Right lobe of liver (tissue), 4 donors: ENCODE measurements around the gene ABLIM2.
"Not testable (repeated sequence)": the region's sequence is repeated elsewhere in the genome, so short reads cannot be mapped to it uniquely, and the experiment has no call there.

Experiments used
- POLR2A ChIP-seq: fragments of 450-650 bp; IDR thresholded peaks from one replicate; pipeline ENCODE4 v1.6.1; 2017; ENCODE audit warnings: antibody characterized with exemption, mild to moderate bottlenecking
- TF ChIP-seq, protein P1 (sequence below), 4 donors: fragments of 200-600 bp in 3 of 4; fragments of 450-650 bp in 1 of 4; IDR thresholded peaks; one replicate each; pipeline versions ENCODE4 v1.5.1 to v1.8.0; 2016 to 2022; ENCODE audit warnings: antibody characterized with exemption in 4 of 4, mild to moderate bottlenecking in 2 of 4
- donor health status: DM: no; HTN: no; CAD: no.
- donor health status: DM: no; HTN: no; CAD: no.
- donor health status: DM: no; HTN: yes; CAD: no.

DNA sequence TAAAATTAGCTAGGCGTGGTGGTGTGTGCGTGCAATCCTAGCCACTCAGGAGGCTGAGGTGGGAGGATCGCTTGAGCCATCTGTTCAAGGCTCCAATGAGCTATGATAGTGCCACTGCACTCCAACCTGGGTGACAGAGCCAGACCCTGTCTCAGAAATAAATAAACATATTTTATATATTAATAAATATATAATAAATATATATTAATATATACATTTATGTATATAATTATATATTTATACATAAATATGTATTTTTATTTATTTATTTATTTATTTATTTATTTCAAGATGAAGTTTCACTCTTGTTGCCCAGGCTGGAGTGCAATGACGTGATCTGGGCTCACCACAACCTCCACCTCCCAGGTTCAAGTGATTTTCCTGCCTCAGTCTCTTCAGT lies 214.9 kb downstream of the ABLIM2 start:
- TF ChIP-seq, protein P1, sequence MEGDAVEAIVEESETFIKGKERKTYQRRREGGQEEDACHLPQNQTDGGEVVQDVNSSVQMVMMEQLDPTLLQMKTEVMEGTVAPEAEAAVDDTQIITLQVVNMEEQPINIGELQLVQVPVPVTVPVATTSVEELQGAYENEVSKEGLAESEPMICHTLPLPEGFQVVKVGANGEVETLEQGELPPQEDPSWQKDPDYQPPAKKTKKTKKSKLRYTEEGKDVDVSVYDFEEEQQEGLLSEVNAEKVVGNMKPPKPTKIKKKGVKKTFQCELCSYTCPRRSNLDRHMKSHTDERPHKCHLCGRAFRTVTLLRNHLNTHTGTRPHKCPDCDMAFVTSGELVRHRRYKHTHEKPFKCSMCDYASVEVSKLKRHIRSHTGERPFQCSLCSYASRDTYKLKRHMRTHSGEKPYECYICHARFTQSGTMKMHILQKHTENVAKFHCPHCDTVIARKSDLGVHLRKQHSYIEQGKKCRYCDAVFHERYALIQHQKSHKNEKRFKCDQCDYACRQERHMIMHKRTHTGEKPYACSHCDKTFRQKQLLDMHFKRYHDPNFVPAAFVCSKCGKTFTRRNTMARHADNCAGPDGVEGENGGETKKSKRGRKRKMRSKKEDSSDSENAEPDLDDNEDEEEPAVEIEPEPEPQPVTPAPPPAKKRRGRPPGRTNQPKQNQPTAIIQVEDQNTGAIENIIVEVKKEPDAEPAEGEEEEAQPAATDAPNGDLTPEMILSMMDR (IDR thresholded peaks at IDR 0.05) = not testable (repeated sequence)
- TF ChIP-seq POLR2A = not testable (repeated sequence)
